Measurements from ENCODE around the gene USP47.

DNA sequence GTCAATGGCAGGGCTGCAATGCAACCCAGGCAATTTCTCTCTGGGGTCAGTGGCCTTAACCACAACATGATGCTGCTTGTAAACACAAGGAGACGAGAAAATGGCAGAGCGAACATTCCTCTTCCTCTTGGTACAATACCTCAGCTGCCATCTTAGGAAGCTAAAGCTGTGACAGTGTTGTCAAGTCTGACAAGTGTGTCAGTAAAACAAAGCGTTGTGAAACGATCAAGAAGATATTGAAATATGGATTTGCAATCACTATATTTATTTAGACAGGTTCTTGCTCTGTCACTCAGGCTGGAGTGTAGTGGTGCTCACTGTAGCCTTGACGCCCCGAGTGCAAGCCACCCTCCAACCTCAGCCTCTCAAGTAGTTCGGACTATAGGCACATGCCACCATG lies 14.5 kb upstream of the USP47 start:
- TF ChIP-seq, protein P1, sequence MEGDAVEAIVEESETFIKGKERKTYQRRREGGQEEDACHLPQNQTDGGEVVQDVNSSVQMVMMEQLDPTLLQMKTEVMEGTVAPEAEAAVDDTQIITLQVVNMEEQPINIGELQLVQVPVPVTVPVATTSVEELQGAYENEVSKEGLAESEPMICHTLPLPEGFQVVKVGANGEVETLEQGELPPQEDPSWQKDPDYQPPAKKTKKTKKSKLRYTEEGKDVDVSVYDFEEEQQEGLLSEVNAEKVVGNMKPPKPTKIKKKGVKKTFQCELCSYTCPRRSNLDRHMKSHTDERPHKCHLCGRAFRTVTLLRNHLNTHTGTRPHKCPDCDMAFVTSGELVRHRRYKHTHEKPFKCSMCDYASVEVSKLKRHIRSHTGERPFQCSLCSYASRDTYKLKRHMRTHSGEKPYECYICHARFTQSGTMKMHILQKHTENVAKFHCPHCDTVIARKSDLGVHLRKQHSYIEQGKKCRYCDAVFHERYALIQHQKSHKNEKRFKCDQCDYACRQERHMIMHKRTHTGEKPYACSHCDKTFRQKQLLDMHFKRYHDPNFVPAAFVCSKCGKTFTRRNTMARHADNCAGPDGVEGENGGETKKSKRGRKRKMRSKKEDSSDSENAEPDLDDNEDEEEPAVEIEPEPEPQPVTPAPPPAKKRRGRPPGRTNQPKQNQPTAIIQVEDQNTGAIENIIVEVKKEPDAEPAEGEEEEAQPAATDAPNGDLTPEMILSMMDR (IDR thresholded peaks at IDR 0.05; ENCODE audit: poor library complexity, severe bottlenecking), result no peak
- TF ChIP-seq, protein P2, sequence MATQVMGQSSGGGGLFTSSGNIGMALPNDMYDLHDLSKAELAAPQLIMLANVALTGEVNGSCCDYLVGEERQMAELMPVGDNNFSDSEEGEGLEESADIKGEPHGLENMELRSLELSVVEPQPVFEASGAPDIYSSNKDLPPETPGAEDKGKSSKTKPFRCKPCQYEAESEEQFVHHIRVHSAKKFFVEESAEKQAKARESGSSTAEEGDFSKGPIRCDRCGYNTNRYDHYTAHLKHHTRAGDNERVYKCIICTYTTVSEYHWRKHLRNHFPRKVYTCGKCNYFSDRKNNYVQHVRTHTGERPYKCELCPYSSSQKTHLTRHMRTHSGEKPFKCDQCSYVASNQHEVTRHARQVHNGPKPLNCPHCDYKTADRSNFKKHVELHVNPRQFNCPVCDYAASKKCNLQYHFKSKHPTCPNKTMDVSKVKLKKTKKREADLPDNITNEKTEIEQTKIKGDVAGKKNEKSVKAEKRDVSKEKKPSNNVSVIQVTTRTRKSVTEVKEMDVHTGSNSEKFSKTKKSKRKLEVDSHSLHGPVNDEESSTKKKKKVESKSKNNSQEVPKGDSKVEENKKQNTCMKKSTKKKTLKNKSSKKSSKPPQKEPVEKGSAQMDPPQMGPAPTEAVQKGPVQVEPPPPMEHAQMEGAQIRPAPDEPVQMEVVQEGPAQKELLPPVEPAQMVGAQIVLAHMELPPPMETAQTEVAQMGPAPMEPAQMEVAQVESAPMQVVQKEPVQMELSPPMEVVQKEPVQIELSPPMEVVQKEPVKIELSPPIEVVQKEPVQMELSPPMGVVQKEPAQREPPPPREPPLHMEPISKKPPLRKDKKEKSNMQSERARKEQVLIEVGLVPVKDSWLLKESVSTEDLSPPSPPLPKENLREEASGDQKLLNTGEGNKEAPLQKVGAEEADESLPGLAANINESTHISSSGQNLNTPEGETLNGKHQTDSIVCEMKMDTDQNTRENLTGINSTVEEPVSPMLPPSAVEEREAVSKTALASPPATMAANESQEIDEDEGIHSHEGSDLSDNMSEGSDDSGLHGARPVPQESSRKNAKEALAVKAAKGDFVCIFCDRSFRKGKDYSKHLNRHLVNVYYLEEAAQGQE (IDR thresholded peaks at IDR 0.05; ENCODE audit: borderline replicate concordance), result no peak
- TF ChIP-seq RAD21 (conservative IDR thresholded peaks at IDR 0.05) (no peak), EP300 (conservative IDR thresholded peaks at IDR 0.05; ENCODE audit: poor library complexity, severe bottlenecking) (peak; percentile 86), POLR2AphosphoS5 (IDR thresholded peaks at IDR 0.05) (peak; percentile 89), MXI1 (conservative IDR thresholded peaks at IDR 0.05; ENCODE audit: poor library complexity, severe bottlenecking) (no peak), TAF1 (IDR thresholded peaks at IDR 0.05; ENCODE audit: low read depth) (no peak), SMC3 (conservative IDR thresholded peaks at IDR 0.05; ENCODE audit: poor library complexity) (no peak), EZH2 (IDR thresholded peaks at IDR 0.05; ENCODE audit: borderline replicate concordance, insufficient read depth, low read length, poor library complexity, severe bottlenecking) (no peak)
